Liver (tissue), 9 donors: ENCODE data around the gene KCNMB2. TPM values are rescaled to one million over a fixed set of nuclear protein-coding genes. Genes with fewer than 3 reads are reported as not detected.
"Not testable (repeated sequence)": the region's sequence is repeated elsewhere in the genome, so short reads cannot be mapped to it uniquely, and the experiment has no call there.

Experiments used
- DNase-seq: peaks from one replicate; pipeline ENCODE4 v3.0.0-alpha.2; 2017; ENCODE audit warnings: low spot score
- H3K27ac ChIP-seq, 2 donors: one replicate each; pipeline ENCODE4 v1.7.0; 2013; ENCODE audit warnings: inconsistent platforms in 2 of 2, low read length in 2 of 2, control low read depth in 1 of 2, low read depth in 1 of 2, mild to moderate bottlenecking in 1 of 2
- H3K27me3 ChIP-seq, 4 donors: one replicate each; pipeline versions ENCODE4 v1.6.1 to v1.7.0; 2013; ENCODE audit warnings: low read length in 3 of 4, inconsistent platforms in 1 of 4, mild to moderate bottlenecking in 1 of 4, moderate library complexity in 1 of 4; ENCODE audit not compliant: control insufficient read depth in 4 of 4, insufficient read depth in 4 of 4
- H3K36me3 ChIP-seq, 4 donors: one replicate each; pipeline versions ENCODE4 v1.6.1 to v1.7.0; 2013; ENCODE audit warnings: low read length in 3 of 4, mild to moderate bottlenecking in 3 of 4, low read depth in 1 of 4, moderate library complexity in 1 of 4; ENCODE audit not compliant: control insufficient read depth in 4 of 4, insufficient read depth in 3 of 4
- H3K4me1 ChIP-seq, 4 donors: one replicate each; pipeline versions ENCODE4 v1.6.1 to v1.7.0; 2013; ENCODE audit warnings: low read length in 3 of 4, mild to moderate bottlenecking in 3 of 4, moderate library complexity in 1 of 4; ENCODE audit not compliant: control insufficient read depth in 4 of 4, insufficient read depth in 4 of 4
- H3K4me3 ChIP-seq, 3 donors: one replicate each; pipeline versions ENCODE4 v1.6.1 to v1.7.0; 2013; ENCODE audit warnings: low read length in 3 of 3, control low read depth in 1 of 3, low read depth in 1 of 3, mild to moderate bottlenecking in 1 of 3
- H3K9ac ChIP-seq, 2 donors: one replicate each; pipeline ENCODE4 v1.7.0; 2013; ENCODE audit warnings: low read length in 2 of 2, mild to moderate bottlenecking in 2 of 2, moderate library complexity in 2 of 2, control low read depth in 1 of 2, low read depth in 1 of 2
- H3K9me3 ChIP-seq, 4 donors: one replicate each; pipeline versions ENCODE4 v1.6.1 to v1.7.0; 2013; ENCODE audit warnings: low read length in 3 of 4; ENCODE audit not compliant: control insufficient read depth in 4 of 4
- ATF3 ChIP-seq: IDR thresholded peaks from 2 replicates; pipeline ENCODE4 v1.6.1; 2016; ENCODE audit warnings: antibody characterized with exemption
- CTCF ChIP-seq: fragments of 150-350 bp; IDR thresholded peaks from 2 replicates; pipeline ENCODE4 v1.5.1; 2017; ENCODE audit warnings: improper control_type of control experiment, low read depth, low read length; ENCODE audit not compliant: missing input control
- EGR1 ChIP-seq, 2 donors: IDR thresholded peaks; 2 replicates each; pipeline ENCODE4 v1.6.1; 2016 to 2018; ENCODE audit warnings: antibody characterized with exemption in 2 of 2, low read depth in 2 of 2
- FOXA1 ChIP-seq: IDR thresholded peaks from 2 replicates; pipeline ENCODE4 v1.6.1; 2016; ENCODE audit warnings: antibody characterized with exemption
- FOXA2 ChIP-seq: IDR thresholded peaks from 2 replicates; pipeline ENCODE4 v1.6.1; 2016; ENCODE audit warnings: antibody characterized with exemption
- GABPA ChIP-seq, 2 donors: IDR thresholded peaks in 1 of 2; conservative IDR thresholded peaks in 1 of 2; 2 replicates each; pipeline ENCODE4 v1.6.1; 2016; ENCODE audit warnings: antibody characterized with exemption in 2 of 2, mild to moderate bottlenecking in 1 of 2, moderate library complexity in 1 of 2
- HNF4G ChIP-seq: IDR thresholded peaks from 2 replicates; pipeline ENCODE4 v1.6.1; 2016; ENCODE audit warnings: antibody characterized with exemption
- JUND ChIP-seq, 2 donors: IDR thresholded peaks; 2 replicates each; pipeline ENCODE4 v1.6.1; 2016; ENCODE audit warnings: antibody characterized with exemption in 2 of 2
- NR2F2 ChIP-seq: IDR thresholded peaks from 2 replicates; pipeline ENCODE4 v1.6.1; 2016; ENCODE audit warnings: antibody characterized with exemption
- RAD21 ChIP-seq, 2 donors: IDR thresholded peaks; 2 replicates each; pipeline ENCODE4 v1.6.1; 2016; ENCODE audit warnings: antibody characterized with exemption in 2 of 2, mild to moderate bottlenecking in 2 of 2
- RXRA ChIP-seq, 2 donors: IDR thresholded peaks; 2 replicates each; pipeline ENCODE4 v1.6.1; 2017 to 2018; ENCODE audit warnings: antibody characterized with exemption in 2 of 2, mild to moderate bottlenecking in 1 of 2
- SP1 ChIP-seq: IDR thresholded peaks from 2 replicates; pipeline ENCODE4 v1.6.1; 2018; ENCODE audit warnings: antibody characterized with exemption, mild to moderate bottlenecking
- TAF1 ChIP-seq: conservative IDR thresholded peaks from 2 replicates; pipeline ENCODE4 v1.6.1; 2016; ENCODE audit warnings: antibody characterized with exemption, mild to moderate bottlenecking
- YY1 ChIP-seq: IDR thresholded peaks from 2 replicates; pipeline ENCODE4 v1.6.1; 2016; ENCODE audit warnings: antibody characterized with exemption, mild to moderate bottlenecking
- ZBTB33 ChIP-seq: IDR thresholded peaks from 2 replicates; pipeline ENCODE4 v1.6.1; 2016; ENCODE audit warnings: antibody characterized with exemption
- WGBS: extraction: QIAGEN DNeasy Blood & Tissue Kit; methylation state at CpG from one replicate; pipeline ENCODE4 v1.1.7; 2013; 5-methylcytosine and 5-hydroxymethylcytosine counted together
- polyA plus RNA-seq, 2 donors: library from polyadenylated mRNA; stranded (reverse) in 1 of 2; unstranded in 1 of 2; fragments of 200-250 nt in 1 of 2; fragments of >200 nt in 1 of 2; fragmentation: Nextera tagmentation in 1 of 2; extraction: Ambion mirVana in 1 of 2; gene quantifications; one replicate each; pipeline versions ENCODE4 v1.2.1 to v1.2.3, GENCODE V29; 2013 to 2015
- total RNA-seq, 2 donors: library from RNA; depleted of rRNA; stranded (reverse); fragments of >200 nt; gene quantifications; one replicate each; pipeline ENCODE4 v1.2.3, GENCODE V29; 2014
- donor health status: healthy.
- donor health status: healthy.
- donor health status: healthy.
- donor health status: healthy.
- donor health status: healthy.

Gene KCNMB2
- total and polyA plus RNA-seq, 4 donors = 0.08 to 0.33 (median 0.16) TPM; not detected in 1

- TF ChIP-seq ATF3 (no peak), JUND (IDR thresholded peaks at IDR 0.05) (no peak), GABPA (IDR thresholded peaks at IDR 0.05 in 1 of 2, conservative IDR thresholded peaks at IDR 0.05 in 1 of 2) (no peak), YY1 (no peak)
Observed at GRCh38 chr3:178545337-178545736, 9.1 kb downstream of the KCNMB2 start (continued).

GRCh38 chr3:178546079-178546478 lies 9.8 kb downstream of the KCNMB2 start:
- Histone ChIP-seq H3K36me3 (no peaks in the 10 kb centered on the region), H3K27ac (no peak overlapping the region), H3K4me1 (no peaks in the 10 kb centered on the region), H3K9ac (no peak overlapping the region), H3K4me3 (no peak overlapping the region), H3K27me3 (peaks cover 0 to 3% (median 0%) of the 10 kb centered on the region in 4 donors), H3K9me3 (no peaks in the 10 kb centered on the region)
- no peak for TF ChIP-seq TAF1
- TF ChIP-seq NR2F2 = no peak
- TF ChIP-seq SP1 = no peak
- no peak for TF ChIP-seq RAD21 (IDR thresholded peaks at IDR 0.05)
- TF ChIP-seq EGR1 (IDR thresholded peaks at IDR 0.05; ENCODE audit: low read depth in 2 of 2) = no peak
- no peak for TF ChIP-seq GABPA (IDR thresholded peaks at IDR 0.05 in 1 of 2, conservative IDR thresholded peaks at IDR 0.05 in 1 of 2)
- no peak for TF ChIP-seq ATF3
- no peak for TF ChIP-seq YY1
- no peak for TF ChIP-seq RXRA (IDR thresholded peaks at IDR 0.05)
- no peak for TF ChIP-seq ZBTB33
- DNase-seq = no peak
- 38% methylated on average over 1 of the region's 1 CpG for WGBS

GRCh38 chr3:178549426-178549825 lies 13.2 kb downstream of the KCNMB2 start:
- H3K9me3 ChIP-seq, H3K27me3 ChIP-seq, H3K9ac ChIP-seq, H3K4me1 ChIP-seq, DNase-seq, H3K27ac ChIP-seq, H3K4me3 ChIP-seq, H3K36me3 ChIP-seq: not testable (repeated sequence)
- 70% methylated on average over 3 of the region's 3 CpGs for WGBS

- Histone ChIP-seq H3K36me3 (no peaks in the 10 kb centered on the region), H3K27me3 (no peaks in the 10 kb centered on the region), H3K9ac (no peak overlapping the region), H3K4me3 (no peak overlapping the region), H3K4me1 (no peaks in the 10 kb centered on the region), H3K9me3 (no peaks in the 10 kb centered on the region), H3K27ac (no peak overlapping the region)
- WGBS = 69% methylated on average over 7 of the region's 7 CpGs
- DNase-seq = no peak
- no peak for TF ChIP-seq TAF1
- TF ChIP-seq FOXA1 = no peak
- no peak for TF ChIP-seq EGR1 (IDR thresholded peaks at IDR 0.05; ENCODE audit: low read depth in 2 of 2)
- no peak for TF ChIP-seq ZBTB33
- no peak for TF ChIP-seq ATF3
- TF ChIP-seq GABPA (IDR thresholded peaks at IDR 0.05 in 1 of 2, conservative IDR thresholded peaks at IDR 0.05 in 1 of 2) = no peak
- TF ChIP-seq HNF4G = no peak
- TF ChIP-seq NR2F2 = no peak
- TF ChIP-seq RAD21 (IDR thresholded peaks at IDR 0.05) = no peak
- TF ChIP-seq FOXA2 = no peak
- TF ChIP-seq CTCF = no peak
- TF ChIP-seq JUND (IDR thresholded peaks at IDR 0.05) = no peak
Observed at GRCh38 chr3:178551916-178552321, 15.7 kb downstream of the KCNMB2 start.
